Mucosa of stomach (tissue), 1 donor: Measurements from ENCODE around the gene RANBP10.

ENCODE experiments used
- H3K27me3 ChIP-seq: one replicate; pipeline ENCODE4 v1.7.0; 2013; ENCODE audit warnings: mild to moderate bottlenecking, low read length; ENCODE audit not compliant: control insufficient read depth, insufficient read depth
- H3K36me3 ChIP-seq: one replicate; pipeline ENCODE4 v1.7.0; 2013; ENCODE audit warnings: low read length; ENCODE audit not compliant: control insufficient read depth, insufficient read depth
- H3K4me1 ChIP-seq: one replicate; pipeline ENCODE4 v1.7.0; 2013; ENCODE audit warnings: mild to moderate bottlenecking, low read length; ENCODE audit not compliant: control insufficient read depth, insufficient read depth
- H3K4me3 ChIP-seq: one replicate; pipeline ENCODE4 v1.7.0; 2013; ENCODE audit warnings: low read length
- H3K9ac ChIP-seq: one replicate; pipeline ENCODE4 v1.7.0; 2013; ENCODE audit warnings: mild to moderate bottlenecking, low read length, moderate library complexity
- H3K9me3 ChIP-seq: one replicate; pipeline ENCODE4 v1.7.0; 2013; ENCODE audit warnings: mild to moderate bottlenecking, low read length, moderate library complexity; ENCODE audit not compliant: control insufficient read depth
- donor health status: Pancreatic carcinoma.

Gene RANBP10

DNA sequence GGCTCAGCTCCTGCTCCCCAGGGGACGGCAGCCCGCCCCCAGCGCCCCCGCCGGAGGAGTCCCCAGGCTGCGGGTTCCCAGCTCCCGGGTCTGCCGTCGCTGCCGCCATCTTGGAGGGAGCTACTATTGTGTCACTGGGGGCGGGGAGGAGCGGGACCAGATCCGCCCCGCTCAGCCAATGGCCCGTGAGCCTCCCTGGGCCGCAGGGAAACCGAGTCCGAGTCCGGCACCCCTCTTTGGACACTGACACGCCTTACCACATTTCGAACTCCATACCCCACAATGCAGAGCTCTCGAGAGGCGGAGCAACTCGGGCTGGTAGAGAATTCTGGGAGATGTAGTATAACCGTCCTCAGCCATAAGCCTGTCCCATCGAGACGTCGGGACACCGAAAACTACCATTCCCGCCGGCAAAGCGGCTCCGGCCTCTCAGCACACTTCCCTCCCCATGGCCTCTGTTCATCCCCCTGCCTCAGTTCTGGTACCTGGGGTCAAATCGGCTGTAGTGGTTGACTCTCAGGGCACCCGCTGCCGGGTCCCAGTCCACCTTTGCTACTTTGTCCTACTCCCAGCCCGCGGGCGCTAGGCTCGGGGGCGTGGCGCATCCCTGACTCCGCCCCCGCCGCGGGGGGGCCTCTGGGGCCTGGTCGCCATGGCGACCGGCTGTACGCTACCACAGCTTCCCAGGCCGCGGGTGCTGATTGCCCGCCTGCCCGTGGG is at the start of gene RANBP10, which contains the start of gene TSNAXIP1:
Gene RANBP10 (minus strand): TSS at position 133 of the 720 bp plus-strand sequence. CDS start 24 bp downstream, at position 109.
Gene TSNAXIP1 (plus strand): TSS at position 462 of the 720 bp plus-strand sequence. CDS start 261 bp downstream, outside the sequence.
- Histone ChIP-seq H3K9ac (peak within 1 kb of the TSS; percentile 95), H3K27me3 (no peaks in the 10 kb centered on the region), H3K4me1 (peaks cover 19% of the 10 kb centered on the region), H3K36me3 (no peaks in the 10 kb centered on the region), H3K9me3 (no peaks in the 10 kb centered on the region), H3K4me3 (peak within 1 kb of the TSS; percentile 97)

DNA sequence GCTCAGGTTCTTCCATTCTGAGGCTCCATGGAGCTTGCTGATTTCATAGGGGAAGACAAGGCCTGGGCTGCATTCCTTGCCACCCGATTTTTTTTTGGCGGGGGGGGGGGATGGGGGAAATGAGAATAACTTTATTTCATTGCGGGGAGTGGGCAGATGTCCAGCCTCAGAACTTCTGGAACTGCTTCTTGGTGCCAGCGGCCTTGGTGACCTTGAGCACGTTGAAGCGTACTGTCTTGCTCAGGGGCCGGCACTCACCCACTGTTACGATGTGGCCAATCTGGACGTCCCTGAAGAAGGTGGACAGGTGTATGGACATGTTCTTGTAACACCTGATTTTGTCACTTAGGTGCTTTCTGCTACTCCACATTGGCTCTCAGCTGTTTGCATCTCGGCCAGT is 49.4 kb upstream of the RANBP10 start:
- no peaks in the 10 kb centered on the region for H3K36me3 ChIP-seq
- H3K9me3 ChIP-seq = no peaks in the 10 kb centered on the region
- no peaks in the 10 kb centered on the region for H3K27me3 ChIP-seq
- peaks cover 31% of the 10 kb centered on the region for H3K4me1 ChIP-seq
- no peak overlapping the region for H3K9ac ChIP-seq
- no peak overlapping the region for H3K4me3 ChIP-seq

DNA sequence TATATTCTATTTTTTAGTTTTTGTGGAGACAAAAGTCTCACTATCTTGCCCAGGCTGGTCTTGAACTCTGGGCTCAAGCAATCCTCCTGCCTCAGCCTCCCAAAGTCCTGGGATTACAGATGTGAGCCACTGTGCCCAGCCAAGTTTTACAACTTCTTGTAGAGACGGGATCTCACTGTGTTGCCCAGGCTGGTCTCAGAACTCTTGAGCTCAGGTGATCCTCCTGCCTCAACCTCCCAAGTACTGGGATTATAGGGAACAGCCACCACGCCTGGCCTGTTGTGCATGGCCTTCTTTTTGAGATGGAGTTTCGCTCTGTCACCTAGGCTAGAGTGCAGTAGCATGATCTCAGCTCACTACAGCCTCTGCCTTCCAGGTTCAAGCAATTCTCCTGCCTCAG is 47.3 kb upstream of the RANBP10 start:
- Histone ChIP-seq H3K4me1 (peaks cover 23% of the 10 kb centered on the region), H3K4me3 (no peak overlapping the region), H3K27me3 (no peaks in the 10 kb centered on the region), H3K9ac (no peak overlapping the region), H3K9me3 (no peaks in the 10 kb centered on the region), H3K36me3 (no peaks in the 10 kb centered on the region)

DNA sequence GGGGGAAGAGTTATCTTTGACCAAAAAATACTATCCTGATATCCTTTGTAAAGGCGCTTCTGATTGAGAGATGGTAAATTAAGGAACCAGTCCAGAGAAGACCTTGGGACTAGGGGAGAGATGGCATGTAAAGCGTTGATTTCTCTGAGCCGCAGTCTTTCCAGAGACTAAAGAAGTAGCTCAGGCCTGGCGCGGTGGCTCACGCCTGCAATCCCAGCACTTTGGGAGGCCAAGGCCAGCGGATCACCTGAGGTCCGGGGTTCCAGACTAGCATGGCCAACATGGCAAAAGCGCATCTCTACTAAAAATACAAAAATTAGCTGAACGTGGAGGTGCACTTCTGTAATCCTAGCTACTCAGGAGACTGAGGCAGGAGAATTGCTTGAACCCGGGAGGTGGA is 41.8 kb upstream of the RANBP10 start:
- H3K4me3 ChIP-seq = peak overlapping the region; percentile 84
- peak overlapping the region; percentile 92 for H3K9ac ChIP-seq
- H3K4me1 ChIP-seq = peaks cover 41% of the 10 kb centered on the region
- no peaks in the 10 kb centered on the region for H3K27me3 ChIP-seq
- H3K36me3 ChIP-seq = no peaks in the 10 kb centered on the region
- H3K9me3 ChIP-seq = no peaks in the 10 kb centered on the region

DNA sequence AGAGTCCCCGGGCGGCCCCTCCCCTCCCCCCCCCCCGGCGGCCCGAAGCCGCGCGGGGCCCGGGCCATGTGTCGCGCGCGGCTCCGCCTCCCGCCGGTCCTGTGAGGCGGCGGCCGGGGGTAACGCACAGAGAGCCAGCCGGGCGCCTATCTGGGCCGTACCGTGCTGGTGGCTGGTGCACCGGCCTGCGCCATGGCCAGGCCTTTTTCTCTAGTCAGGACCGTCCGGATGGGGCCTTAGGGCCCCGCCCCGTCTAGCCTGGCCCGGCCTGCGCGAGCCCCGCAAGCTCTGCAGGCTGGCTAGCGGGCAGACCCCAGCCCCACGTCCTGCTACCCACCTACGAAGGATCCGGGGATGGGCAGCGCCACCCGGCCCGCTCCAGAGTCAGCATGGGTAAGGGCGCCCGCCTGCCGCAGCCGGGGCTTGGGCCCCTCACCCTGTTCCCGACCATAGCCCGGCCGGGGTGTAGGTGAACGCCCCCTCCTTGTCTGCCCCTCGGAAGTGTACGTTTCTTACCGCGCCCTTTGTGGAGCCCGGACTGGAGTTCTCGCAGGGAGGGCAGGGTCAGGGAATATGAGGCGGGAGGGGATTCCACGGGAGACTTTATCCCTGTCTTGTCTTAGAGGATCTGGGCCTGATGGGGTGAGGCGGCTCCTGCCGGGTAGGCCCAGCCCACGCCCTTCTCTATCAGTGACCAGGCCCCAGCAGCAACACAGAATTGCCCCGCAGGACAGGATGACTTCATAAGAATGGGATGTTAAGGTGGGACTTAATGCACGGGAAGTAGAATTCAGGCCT is 40.9 kb upstream of the RANBP10 start, which contains the start of gene CENPT:
Gene CENPT (minus strand): TSS at position 630 of the 798 bp plus-strand sequence. CDS start 13,834 bp downstream, outside the sequence.
- no peaks in the 10 kb centered on the region for H3K9me3 ChIP-seq
- H3K27me3 ChIP-seq = no peaks in the 10 kb centered on the region
- H3K9ac ChIP-seq = peak within 1 kb of the TSS; percentile 92
- peak within 1 kb of the TSS; percentile 84 for H3K4me3 ChIP-seq
- no peaks in the 10 kb centered on the region for H3K36me3 ChIP-seq
- H3K4me1 ChIP-seq = peaks cover 42% of the 10 kb centered on the region

DNA sequence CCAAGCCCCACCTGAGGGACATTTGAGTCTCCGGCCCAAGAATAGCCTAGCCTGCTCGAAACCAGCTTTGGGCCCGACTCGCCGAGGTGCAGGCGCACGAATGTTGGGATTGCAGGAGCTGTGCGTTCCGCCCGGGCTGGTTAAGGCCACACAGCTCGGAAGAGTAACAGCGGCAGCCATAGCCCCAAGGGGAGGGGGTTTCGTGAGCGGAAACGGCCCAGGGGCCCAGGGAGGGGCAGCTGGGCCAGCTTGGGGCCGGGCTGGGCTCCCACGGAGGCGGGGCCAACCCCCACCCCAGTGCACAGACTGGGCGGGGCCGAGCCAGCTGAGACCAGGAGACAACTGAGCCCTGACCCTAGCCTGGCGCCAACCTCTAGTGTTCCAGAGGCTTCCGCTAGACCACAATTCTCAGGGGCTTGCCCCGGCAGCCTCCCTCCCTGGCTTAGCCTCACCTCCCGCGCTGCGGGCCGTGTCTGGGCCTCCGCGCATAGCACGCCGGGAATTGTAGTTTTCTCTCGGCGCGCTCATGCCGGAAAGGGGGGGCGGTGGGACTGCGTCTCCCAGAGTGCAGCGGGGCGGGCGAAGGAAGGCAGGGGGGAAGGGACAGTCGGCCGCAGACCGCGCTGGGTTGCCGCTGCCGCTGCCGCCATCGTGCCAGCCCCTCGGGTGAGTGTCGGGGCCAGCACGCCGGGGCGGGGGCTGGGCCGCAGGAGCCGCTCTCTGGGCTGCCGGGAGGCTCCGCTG is 40.1 kb upstream of the RANBP10 start, which contains the start of gene NUTF2:
Gene NUTF2 (plus strand): TSS at position 614 of the 744 bp plus-strand sequence. CDS start 18,198 bp downstream, outside the sequence.
- Histone ChIP-seq H3K9me3 (no peaks in the 10 kb centered on the region), H3K4me3 (peak within 1 kb of the TSS; percentile 84), H3K36me3 (no peaks in the 10 kb centered on the region), H3K9ac (peak within 1 kb of the TSS; percentile 92), H3K4me1 (peaks cover 45% of the 10 kb centered on the region), H3K27me3 (no peaks in the 10 kb centered on the region)

DNA sequence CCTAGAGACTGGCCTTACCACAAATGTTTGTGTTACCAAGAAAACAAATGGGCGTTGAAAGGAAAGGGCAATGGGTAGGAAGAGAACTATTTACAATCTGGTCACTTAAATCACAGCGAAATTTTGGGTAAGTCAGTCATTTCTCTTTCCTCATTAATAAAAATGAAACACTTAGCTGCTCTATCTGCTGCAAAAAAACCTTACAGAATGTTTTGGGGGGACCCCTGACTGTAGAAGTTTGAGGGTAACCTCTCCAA is 39.6 kb upstream of the RANBP10 start:
- Histone ChIP-seq H3K36me3 (no peaks in the 10 kb centered on the region), H3K9me3 (no peaks in the 10 kb centered on the region), H3K4me3 (peak overlapping the region; percentile 84), H3K27me3 (no peaks in the 10 kb centered on the region), H3K4me1 (peaks cover 48% of the 10 kb centered on the region), H3K9ac (peak overlapping the region; percentile 88)

DNA sequence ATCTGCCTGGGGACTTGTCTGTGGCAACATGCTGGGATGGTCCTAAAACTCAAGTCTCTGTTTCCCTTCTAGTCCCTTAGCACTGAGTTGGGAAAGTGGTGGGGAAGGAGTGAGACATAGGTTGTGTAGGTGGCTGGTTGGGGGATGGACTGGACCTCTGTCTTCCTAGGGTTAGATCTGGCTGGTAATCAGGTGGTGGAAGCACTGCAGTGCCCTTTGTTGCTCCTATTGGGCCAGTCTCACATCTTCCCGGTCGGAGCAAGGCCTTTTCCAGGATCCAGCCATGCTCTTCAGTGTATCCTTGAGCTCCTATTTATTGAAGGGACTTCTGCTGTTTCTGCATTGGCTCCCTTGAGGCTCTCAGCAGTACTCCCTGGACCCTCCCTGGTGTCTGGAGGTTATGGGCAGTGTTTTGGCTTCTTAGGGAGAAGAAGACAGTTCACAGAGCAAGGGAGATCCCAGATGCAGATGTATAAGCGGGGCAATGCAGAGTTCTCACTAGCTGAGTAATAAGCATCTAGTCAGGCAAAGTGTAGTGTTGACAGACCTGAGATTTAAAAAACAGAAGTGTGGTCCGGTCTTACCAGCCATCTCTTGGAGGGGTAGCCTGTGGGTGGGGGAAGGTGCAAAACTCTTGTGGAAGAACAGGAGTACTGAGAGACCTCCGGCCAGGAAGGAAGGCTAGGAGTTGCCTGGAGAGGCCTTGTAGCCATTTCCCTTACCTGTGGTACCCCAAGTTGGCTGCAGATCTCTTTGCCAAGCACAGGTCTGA is 39.1 kb upstream of the RANBP10 start:
- H3K36me3 ChIP-seq = no peaks in the 10 kb centered on the region
- no peaks in the 10 kb centered on the region for H3K27me3 ChIP-seq
- no peaks in the 10 kb centered on the region for H3K9me3 ChIP-seq
- H3K4me1 ChIP-seq = peaks cover 48% of the 10 kb centered on the region
- peak overlapping the region; percentile 88 for H3K9ac ChIP-seq
- no peak overlapping the region for H3K4me3 ChIP-seq

DNA sequence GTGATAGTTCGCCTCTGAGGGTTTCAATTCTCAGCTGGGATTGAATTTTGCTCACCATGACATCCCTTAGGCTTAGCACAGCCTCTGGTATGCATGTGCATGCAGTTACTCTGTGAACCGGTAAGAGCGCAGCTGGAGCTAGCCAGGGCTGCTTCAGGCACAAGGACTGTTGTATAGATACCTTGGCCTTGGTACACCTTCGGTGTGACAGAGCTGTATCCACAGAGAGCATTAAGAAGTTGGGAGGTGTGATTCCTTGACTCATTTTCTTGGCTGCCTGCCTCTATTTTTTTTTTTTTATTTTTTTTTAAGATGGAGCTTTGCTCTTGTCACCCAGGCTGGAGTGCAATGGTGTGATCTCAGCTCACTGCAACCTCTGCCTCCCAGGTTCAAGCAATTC is 38.1 kb upstream of the RANBP10 start:
- no peak overlapping the region for H3K9ac ChIP-seq
- H3K9me3 ChIP-seq = no peaks in the 10 kb centered on the region
- H3K36me3 ChIP-seq = no peaks in the 10 kb centered on the region
- H3K4me3 ChIP-seq = no peak overlapping the region
- H3K27me3 ChIP-seq = no peaks in the 10 kb centered on the region
- H3K4me1 ChIP-seq = peaks cover 48% of the 10 kb centered on the region

DNA sequence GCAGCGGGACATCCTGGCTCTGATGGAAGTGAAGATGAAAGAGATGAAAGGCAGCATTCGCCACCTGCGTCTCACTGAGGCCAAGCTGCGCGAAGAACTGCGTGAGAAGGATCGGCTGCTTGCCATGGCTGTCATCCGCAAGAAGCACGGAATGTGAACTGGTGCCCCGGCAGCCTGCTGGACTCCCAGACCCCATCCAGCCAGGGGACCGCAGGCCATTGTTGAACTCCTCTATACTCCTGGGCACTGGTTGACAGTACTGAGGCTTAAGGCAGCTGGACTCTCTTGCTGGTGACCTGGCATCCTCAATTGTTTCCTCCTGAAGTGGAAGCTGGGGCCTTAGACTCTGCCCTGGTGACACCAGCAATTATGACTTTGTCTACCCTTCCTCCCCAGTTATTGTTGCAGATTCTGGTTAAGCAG is 37.0 kb upstream of the RANBP10 start:
- H3K4me1 ChIP-seq = peaks cover 48% of the 10 kb centered on the region
- H3K9ac ChIP-seq = peak overlapping the region; percentile 86
- H3K36me3 ChIP-seq = no peaks in the 10 kb centered on the region
- peak overlapping the region; percentile 82 for H3K4me3 ChIP-seq
- no peaks in the 10 kb centered on the region for H3K27me3 ChIP-seq
- no peaks in the 10 kb centered on the region for H3K9me3 ChIP-seq
